HK-2 (cell line): Measurements from ENCODE around the gene SHBG.

ENCODE experiments used
- DNase-seq: peaks from one replicate; pipeline ENCODE4 v3.0.0-alpha.2; 2018; ENCODE audit not compliant: unreplicated experiment

The SHBG gene

DNA sequence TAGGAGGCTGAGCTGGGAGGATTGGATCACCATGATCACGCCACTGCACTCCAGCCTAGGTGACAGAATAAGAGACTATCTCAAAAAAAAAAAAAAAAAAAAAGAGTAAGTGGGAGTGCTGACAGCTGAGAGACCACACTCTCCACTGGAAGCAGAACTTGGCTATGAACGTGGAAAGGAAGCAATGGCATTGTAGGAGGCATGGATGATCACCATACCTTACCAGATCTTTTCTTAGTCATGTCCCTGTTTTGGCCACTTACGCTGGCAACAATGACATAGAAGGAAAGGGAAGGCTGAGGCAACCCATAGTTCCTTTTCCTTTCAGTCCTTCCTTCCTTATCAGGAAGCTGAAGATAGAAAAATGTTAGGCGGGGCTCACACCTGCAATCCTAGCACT is 17.1 kb downstream of the SHBG start:
- DNase-seq, result no peak

GRCh38 chr17:7650509-7651096 is 20.7 kb downstream of the SHBG start, which contains the start of gene ATP1B2:
ATP1B2 (plus strand) TSS chr17:7650926; CDS start chr17:7651519, 593 bp downstream.
- peak; percentile 22 for DNase-seq

DNA sequence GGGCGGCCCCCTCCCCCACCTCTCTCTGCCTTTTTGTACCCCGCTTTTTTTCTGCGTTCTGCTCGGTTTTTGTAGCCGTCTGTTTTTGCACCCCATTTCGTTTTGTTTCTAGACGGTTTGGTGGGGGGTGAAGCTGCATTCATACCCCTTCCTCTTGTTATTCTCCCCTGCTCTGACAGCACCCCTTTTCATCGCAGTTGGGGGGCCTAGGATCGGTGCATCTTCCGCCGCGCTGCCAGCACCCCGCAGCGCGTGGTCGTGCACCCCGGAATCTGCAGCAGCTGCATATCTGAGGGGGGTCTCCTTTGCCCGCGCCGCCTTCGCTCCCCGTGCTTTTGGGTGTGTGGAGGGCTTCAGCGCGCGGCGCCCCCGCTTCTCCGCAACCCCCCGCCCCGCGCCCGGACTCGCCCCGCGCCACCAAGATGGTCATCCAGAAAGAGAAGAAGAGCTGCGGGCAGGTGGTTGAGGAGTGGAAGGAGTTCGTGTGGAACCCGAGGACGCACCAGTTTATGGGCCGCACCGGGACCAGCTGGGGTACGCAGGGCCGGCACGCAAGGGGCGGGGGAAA is 21.2 kb downstream of the SHBG start:
- no peak for DNase-seq

DNA sequence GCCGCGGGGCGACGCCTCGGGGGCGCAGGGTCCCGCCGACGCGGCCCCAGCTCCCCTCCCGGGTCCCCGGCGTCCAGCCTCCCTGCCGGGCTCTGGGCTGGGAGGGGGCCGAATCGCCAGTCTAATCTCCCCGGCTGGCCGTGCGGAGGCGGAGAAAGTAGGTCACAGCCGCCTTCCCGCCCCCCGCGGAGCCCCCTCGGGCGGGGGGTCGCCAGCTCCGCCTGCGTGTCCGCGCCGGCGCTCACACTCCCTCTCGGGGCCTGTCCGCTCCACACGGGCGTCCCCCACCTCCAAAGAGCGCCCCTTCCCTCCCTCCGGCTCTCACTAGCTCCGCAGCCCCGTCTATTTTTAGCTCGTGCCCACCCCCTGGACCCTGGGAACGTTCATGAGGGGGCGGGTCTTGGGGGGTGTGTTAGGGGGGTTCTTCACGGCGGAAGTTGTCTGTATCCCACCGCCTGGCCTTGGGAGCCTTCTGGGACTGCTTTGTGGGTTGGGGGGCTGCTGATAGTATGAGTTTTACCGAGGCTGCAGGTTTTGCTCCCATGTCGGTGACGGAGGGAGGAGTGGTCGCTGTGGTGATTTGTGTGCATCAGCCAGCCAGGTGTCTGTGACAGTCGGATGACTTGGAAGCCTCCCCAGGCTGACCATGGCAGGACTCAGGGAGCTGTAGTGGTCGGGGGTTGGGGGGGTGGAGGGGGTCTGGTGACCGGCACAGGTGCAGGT is 21.9 kb downstream of the SHBG start:
- DNase-seq, result no peak

- no peak for DNase-seq
Measured at GRCh38 chr17:7652388-7653356, 22.7 kb downstream of the SHBG start.

DNA sequence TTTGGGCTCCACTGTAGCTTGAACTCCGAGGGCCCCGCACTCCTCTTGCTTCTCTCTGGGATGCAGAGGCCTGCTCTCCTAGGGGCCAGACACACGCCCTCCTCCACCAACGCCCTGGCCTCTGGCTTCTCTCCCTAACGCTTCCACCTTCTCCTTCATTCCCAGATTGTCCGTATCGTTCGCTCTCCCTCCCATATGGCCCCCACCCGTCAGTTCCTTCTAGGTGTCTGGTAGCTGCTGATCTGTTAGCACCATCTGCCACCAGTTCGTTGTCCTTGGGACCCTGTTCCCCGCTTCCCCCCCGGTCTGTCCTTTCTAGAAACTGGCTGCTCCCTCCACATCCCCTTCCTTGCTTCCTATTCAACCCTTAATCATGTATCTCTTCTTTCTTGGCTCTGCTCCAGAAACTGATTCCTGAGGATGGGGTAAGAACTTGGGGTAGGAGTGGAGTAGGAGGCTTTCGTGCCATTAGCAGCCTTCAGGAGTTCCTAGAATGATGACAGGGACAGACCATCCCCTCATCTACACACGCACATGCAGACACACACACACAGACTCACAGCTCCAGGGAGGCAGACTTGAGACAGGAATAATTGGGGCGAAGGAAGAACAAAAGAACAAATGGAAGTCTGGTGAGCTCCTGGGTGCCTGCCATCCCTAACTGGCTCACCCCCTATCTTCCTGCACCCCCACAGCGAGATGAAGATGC is 25.1 kb downstream of the SHBG start:
- no peak for DNase-seq

- no peak for DNase-seq
Measured at GRCh38 chr17:7655541-7655840, 25.6 kb downstream of the SHBG start.

- no peak for DNase-seq
Measured at GRCh38 chr17:7656958-7657609, 27.1 kb downstream of the SHBG start.

GRCh38 chr17:7667656-7668406 is 37.9 kb downstream of the SHBG start:
- DNase-seq, result no peak

DNA sequence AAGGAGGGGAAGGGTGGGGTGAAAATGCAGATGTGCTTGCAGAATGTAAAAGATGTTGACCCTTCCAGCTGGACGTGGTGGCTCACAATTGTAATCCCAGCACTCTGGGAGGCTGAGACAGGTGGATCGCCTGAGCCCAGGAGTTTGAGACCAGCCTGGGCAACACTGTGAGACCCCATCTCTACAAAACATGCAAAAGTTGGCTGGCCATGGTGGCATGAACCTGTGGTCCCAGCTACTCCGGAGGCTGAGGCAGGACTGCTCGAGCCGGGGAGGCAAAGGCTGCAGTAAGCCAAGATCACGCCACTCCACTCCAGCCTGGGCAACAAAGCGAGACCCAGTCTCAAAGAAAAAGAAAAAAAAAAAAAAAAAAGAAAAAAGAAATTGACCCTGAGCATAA is 38.5 kb downstream of the SHBG start:
- DNase-seq, result no peak

DNA sequence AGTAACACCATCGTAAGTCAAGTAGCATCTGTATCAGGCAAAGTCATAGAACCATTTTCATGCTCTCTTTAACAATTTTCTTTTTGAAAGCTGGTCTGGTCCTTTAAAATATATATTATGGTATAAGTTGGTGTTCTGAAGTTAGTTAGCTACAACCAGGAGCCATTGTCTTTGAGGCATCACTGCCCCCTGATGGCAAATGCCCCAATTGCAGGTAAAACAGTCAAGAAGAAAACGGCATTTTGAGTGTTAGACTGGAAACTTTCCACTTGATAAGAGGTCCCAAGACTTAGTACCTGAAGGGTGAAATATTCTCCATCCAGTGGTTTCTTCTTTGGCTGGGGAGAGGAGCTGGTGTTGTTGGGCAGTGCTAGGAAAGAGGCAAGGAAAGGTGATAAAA is 43.3 kb downstream of the SHBG start:
- no peak for DNase-seq

DNA sequence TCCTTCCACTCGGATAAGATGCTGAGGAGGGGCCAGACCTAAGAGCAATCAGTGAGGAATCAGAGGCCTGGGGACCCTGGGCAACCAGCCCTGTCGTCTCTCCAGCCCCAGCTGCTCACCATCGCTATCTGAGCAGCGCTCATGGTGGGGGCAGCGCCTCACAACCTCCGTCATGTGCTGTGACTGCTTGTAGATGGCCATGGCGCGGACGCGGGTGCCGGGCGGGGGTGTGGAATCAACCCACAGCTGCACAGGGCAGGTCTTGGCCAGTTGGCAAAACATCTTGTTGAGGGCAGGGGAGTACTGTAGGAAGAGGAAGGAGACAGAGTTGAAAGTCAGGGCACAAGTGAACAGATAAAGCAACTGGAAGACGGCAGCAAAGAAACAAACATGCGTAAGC is 45.0 kb downstream of the SHBG start:
- DNase-seq, result no peak

DNA sequence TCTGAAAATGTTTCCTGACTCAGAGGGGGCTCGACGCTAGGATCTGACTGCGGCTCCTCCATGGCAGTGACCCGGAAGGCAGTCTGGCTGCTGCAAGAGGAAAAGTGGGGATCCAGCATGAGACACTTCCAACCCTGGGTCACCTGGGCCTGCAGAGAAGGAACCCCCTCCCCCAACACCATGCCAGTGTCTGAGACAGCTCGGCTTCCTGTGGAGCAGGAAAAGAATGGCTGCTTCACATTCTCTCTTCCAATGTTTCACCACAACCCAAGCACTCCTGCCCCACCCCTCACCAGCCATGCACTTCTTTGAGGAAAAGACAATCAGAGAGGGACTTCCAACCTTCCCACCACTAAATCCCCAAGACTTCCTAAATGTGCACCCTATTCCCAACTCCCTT is 46.6 kb downstream of the SHBG start:
- no peak for DNase-seq

GRCh38 chr17:7677388-7678067 is 47.6 kb downstream of the SHBG start:
- DNase-seq, result no peak
